Heart right ventricle (tissue), 16 donors: ENCODE results near the gene EYA4. TPM values are rescaled to one million over a fixed set of nuclear protein-coding genes. Genes with fewer than 3 reads are reported as not detected.

Source experiments
- ATAC-seq, 8 donors: fragments of 200-7000 bp; cut with Tn5 transposase; one replicate each; pipeline ENCODE4 v1.9.1; 2020; ENCODE audit warnings: mild to moderate bottlenecking in 8 of 8, moderate library complexity in 8 of 8, moderate number of reproducible peaks in 1 of 8
- DNase-seq, 2 donors: peaks; one replicate each; pipeline ENCODE4 v3.0.0-alpha.2; 2020
- H3K27ac ChIP-seq, 10 donors: fragments of 200-600 bp; sonication (generic) in 2 of 10; one replicate each; pipeline versions ENCODE4 v1.5.0 to v1.8.0; 2020 to 2022; ENCODE audit warnings: mild to moderate bottlenecking in 3 of 10
- H3K27me3 ChIP-seq, 7 donors: fragments of 200-600 bp; one replicate each; pipeline ENCODE4 v1.8.0; 2021 to 2022; ENCODE audit warnings: mild to moderate bottlenecking in 2 of 7
- H3K36me3 ChIP-seq, 9 donors: fragments of 200-600 bp; sonication (generic) in 1 of 9; one replicate each; pipeline versions ENCODE4 v1.5.0 to v1.8.0; 2020 to 2022; ENCODE audit warnings: mild to moderate bottlenecking in 2 of 9
- H3K4me1 ChIP-seq, 9 donors: fragments of 200-600 bp; sonication (generic) in 1 of 9; one replicate each; pipeline versions ENCODE4 v1.5.0 to v1.8.0; 2020 to 2022; ENCODE audit warnings: mild to moderate bottlenecking in 4 of 9
- H3K4me3 ChIP-seq, 10 donors: fragments of 200-600 bp; sonication (generic) in 2 of 10; one replicate each; pipeline versions ENCODE4 v1.5.0 to v1.8.0; 2020 to 2022; ENCODE audit warnings: mild to moderate bottlenecking in 7 of 10, moderate library complexity in 2 of 10
- H3K9me3 ChIP-seq, 11 donors: fragments of 200-600 bp in 10 of 11; sonication (generic) in 2 of 11; one replicate each; pipeline versions ENCODE4 v1.5.0 to v1.8.0; 2013 to 2022; ENCODE audit warnings: mild to moderate bottlenecking in 2 of 11, control low read depth in 1 of 11, moderate library complexity in 1 of 11
- CTCF ChIP-seq, 9 donors: fragments of 200-600 bp; sonication (generic) in 2 of 9; IDR thresholded peaks; one replicate each; pipeline versions ENCODE4 v1.5.0 to v1.8.0; 2021 to 2022; ENCODE audit warnings: antibody characterized with exemption in 9 of 9, mild to moderate bottlenecking in 5 of 9, moderate library complexity in 1 of 9
- WGBS, 2 donors: extraction: QIAGEN DNeasy Blood & Tissue Kit; methylation state at CpG; one replicate each; pipeline ENCODE4 v1.1.7; 2013; ENCODE audit warnings: inconsistent platforms in 1 of 2; 5-methylcytosine and 5-hydroxymethylcytosine counted together
- intact Hi-C, 10 donors: fragments of 100-400 bp; cut with DNase I; formaldehyde crosslinking; loops; one replicate each; pipeline versions ENCODE4 v1.11.1 to v1.14.2; 2022
- polyA plus RNA-seq, 2 donors: library from polyadenylated mRNA; stranded (reverse); fragments of 200-250 nt; gene quantifications; one replicate each; pipeline ENCODE4 v1.2.3, GENCODE V29; 2013
- total RNA-seq, 10 donors: library from RNA; stranded (reverse); fragmentation: NEBNext Ultra II Directional in 3 of 10; extraction: Animal tissue kit (Norgen Biotek cat#: 25700) in 3 of 10; gene quantifications; one replicate each; pipeline versions ENCODE4 v1.2.1 to v1.2.4, GENCODE V29; 2021 to 2023
- donor health status: Arrhythmogenic right ventricular cardiomyopathy.
- donor health status: ischemic (EF 13 %, LVEDD 7.1; RV severe dilation, severe dysfunction).
- donor health status: healthy with polysubstance abuse.
- donor health status: DM: no; HTN: yes; CAD: no.
- donor health status: DM: no; HTN: no; CAD: no.
- donor health status: ischemic (EF 25% LVEDD 6.9; RV normal size, moderate dysfunction).
- donor health status: ischemic (EF 25% LVEDD 5.7; RV mildly dilated, moderate dysfunction).
- donor health status: healthy.
- donor health status: DM: yes; HTN: yes; CAD: no.
- donor health status: Ischemic cardiomyopathy.
- donor health status: ischemic (EF 35%, LVEDD 5.7; RV mildly dilated, moderate dysfunction).
- donor health status: nonischemic (EF 11% LVEDD 7.7; RV severe dilation, severe dysfunction).
- donor health status: DM: yes; HTN: yes; CAD: no.
- donor health status: PGD.
- donor health status: ischemic (EF 29% LVEDD 5.4; RV normal size, mild dysfunction).
- donor health status: nonischemic (EF 23%, LVEDD 6.1; RV moderate dilation, normal function).

EYA4 gene
- total and polyA plus RNA-seq, 12 donors = 1.6 to 30.2 (median 17.9) TPM

- Histone ChIP-seq H3K4me1 (peaks cover 0 to 14% (median 0%) of the 10 kb centered on the region in 9 donors), H3K4me3 (no peak overlapping the region), H3K9me3 (no peaks in the 10 kb centered on the region), H3K27me3 (no peaks in the 10 kb centered on the region), H3K27ac (no peak overlapping the region), H3K36me3 (no peaks in the 10 kb centered on the region)
- WGBS, 2 donors = 44 to 55% methylated on average over 9 of the region's 9 CpGs
- TF ChIP-seq CTCF (IDR thresholded peaks at IDR 0.05) = no peak
- peak in 2 of 8 donors; percentile 20 to 43 for ATAC-seq
- intact Hi-C loops = no loop called here
- DNase-seq = no peak
Measured at GRCh38 chr6:133432021-133432989, 191.1 kb downstream of the EYA4 start.

GRCh38 chr6:133435065-133435728 is 194.0 kb downstream of the EYA4 start:
- Histone ChIP-seq H3K4me1 (peaks cover 0 to 14% (median 0%) of the 10 kb centered on the region in 9 donors), H3K9me3 (no peaks in the 10 kb centered on the region), H3K27ac (peak overlapping the region in 4 of 10 donors; percentile 22 to 70 (median 65)), H3K4me3 (no peak overlapping the region), H3K36me3 (no peaks in the 10 kb centered on the region), H3K27me3 (no peaks in the 10 kb centered on the region)
- peak in 1 of 2 donors; percentile 23 for DNase-seq
- TF ChIP-seq CTCF (IDR thresholded peaks at IDR 0.05) = no peak
- peak; percentile 20 to 88 (median 76) for ATAC-seq
- intact Hi-C loops = no loop called here
- WGBS, 2 donors = 53 to 62% methylated on average over 7 of the region's 7 CpGs

GRCh38 chr6:133436652-133437051 is 195.5 kb downstream of the EYA4 start:
- TF ChIP-seq CTCF (IDR thresholded peaks at IDR 0.05) = no peak
- intact Hi-C loops = no loop called here
- no peaks in the 10 kb centered on the region for H3K27me3 ChIP-seq
- WGBS, 2 donors = 56 to 63% methylated on average over 1 of the region's 1 CpG
- ATAC-seq (no peak), DNase-seq (no peak)
- no peak overlapping the region for H3K4me3 ChIP-seq
- H3K36me3 ChIP-seq = no peaks in the 10 kb centered on the region
- peaks cover 0 to 14% (median 0%) of the 10 kb centered on the region in 9 donors for H3K4me1 ChIP-seq
- H3K9me3 ChIP-seq = no peaks in the 10 kb centered on the region
- H3K27ac ChIP-seq = no peak overlapping the region

- Histone ChIP-seq H3K4me3 (no peak overlapping the region), H3K27me3 (no peaks in the 10 kb centered on the region), H3K4me1 (no peaks in the 10 kb centered on the region), H3K9me3 (peaks cover 0 to 5% (median 0%) of the 10 kb centered on the region in 11 donors), H3K36me3 (no peaks in the 10 kb centered on the region), H3K27ac (no peak overlapping the region)
- no peak for TF ChIP-seq CTCF (IDR thresholded peaks at IDR 0.05)
- intact Hi-C loops = no loop called here
- DNase-seq (no peak), ATAC-seq (no peak)
- 92% methylated on average over 2 of the region's 2 CpGs for WGBS, 2 donors
Measured at GRCh38 chr6:133441491-133441890, 200.3 kb downstream of the EYA4 start.
